Measurements from ENCODE around the gene DBF4B. TPM values are rescaled to one million over a fixed set of nuclear protein-coding genes. Genes with fewer than 3 reads are reported as not detected.
A peak's percentile ranks its signal among the peaks of the same experiment; 100 is the strongest.

DBF4B gene
- total RNA-seq, 1 donor from 2014 or later = 16.4 TPM

- no peaks in the 10 kb centered on the region for H3K27me3 ChIP-seq
- peaks cover 18% of the 10 kb centered on the region for H3F3A ChIP-seq (ENCODE audit: low read depth)
- no peaks in the 10 kb centered on the region for H3K9me3 ChIP-seq (ENCODE audit: low read depth)
- TF ChIP-seq CTCF (IDR thresholded peaks at IDR 0.05) (no peak), EZH2phosphoT487 (IDR thresholded peaks at IDR 0.05) (no peak), EZH2 (IDR thresholded peaks at IDR 0.05) (no peak)
- peak overlapping the region; percentile 96 for H3K9ac ChIP-seq
- no peaks in the 10 kb centered on the region for H3K36me3 ChIP-seq
- peak overlapping the region; percentile 96 for H3K4me2 ChIP-seq
- no peak for DNase-seq (ENCODE audit: low spot score)
- H3K79me2 ChIP-seq (ENCODE audit: low read depth) = peaks cover 36% of the 10 kb centered on the region
- H3K27me3 Mint-ChIP-seq (ENCODE audit: insufficient read depth, low read depth) = no peaks in the 10 kb centered on the region
- peak overlapping the region; percentile 98 for H3K4me3 Mint-ChIP-seq
- H3K27ac Mint-ChIP-seq = no peak overlapping the region
- no peak overlapping the region for H2AFZ ChIP-seq (replicated peaks)
- no peak overlapping the region for H3K27ac ChIP-seq
- peaks cover 3% of the 10 kb centered on the region for H4K20me1 ChIP-seq (ENCODE audit: low read depth)
- H3K4me1 Mint-ChIP-seq = peaks cover 12% of the 10 kb centered on the region
- peaks cover 6% of the 10 kb centered on the region for H3K4me1 ChIP-seq
- no peaks in the 10 kb centered on the region for H3K36me3 Mint-ChIP-seq
- H3K4me3 ChIP-seq = peak overlapping the region; percentile 95
- H3K9me3 Mint-ChIP-seq = no peaks in the 10 kb centered on the region
Observed at GRCh38 chr17:44688200-44688599, 20.3 kb upstream of the DBF4B start.

- peak overlapping the region; percentile 95 for H3K4me3 ChIP-seq
- TF ChIP-seq CTCF (IDR thresholded peaks at IDR 0.05) (no peak), EZH2 (IDR thresholded peaks at IDR 0.05) (no peak), EZH2phosphoT487 (IDR thresholded peaks at IDR 0.05) (no peak)
- peaks cover 6% of the 10 kb centered on the region for H3K4me1 ChIP-seq
- H3K4me2 ChIP-seq = peak overlapping the region; percentile 96
- H3K27me3 ChIP-seq = no peaks in the 10 kb centered on the region
- Mint-ChIP-seq H3K4me3 (peak overlapping the region; percentile 98), H3K36me3 (no peaks in the 10 kb centered on the region), H3K4me1 (peaks cover 12% of the 10 kb centered on the region), H3K9me3 (no peaks in the 10 kb centered on the region), H3K27me3 (ENCODE audit: insufficient read depth, low read depth) (no peaks in the 10 kb centered on the region), H3K27ac (peak overlapping the region; percentile 93)
- H3K36me3 ChIP-seq = no peaks in the 10 kb centered on the region
- no peaks in the 10 kb centered on the region for H3K9me3 ChIP-seq (ENCODE audit: low read depth)
- peak overlapping the region; percentile 70 for H3K27ac ChIP-seq
- DNase-seq (ENCODE audit: low spot score) = no peak
- peaks cover 36% of the 10 kb centered on the region for H3K79me2 ChIP-seq (ENCODE audit: low read depth)
- peak overlapping the region; percentile 96 for H3K9ac ChIP-seq
- peaks cover 18% of the 10 kb centered on the region for H3F3A ChIP-seq (ENCODE audit: low read depth)
- peaks cover 3% of the 10 kb centered on the region for H4K20me1 ChIP-seq (ENCODE audit: low read depth)
- H2AFZ ChIP-seq (replicated peaks) = peak overlapping the region; percentile 84
Observed at GRCh38 chr17:44688675-44689476, 19.6 kb upstream of the DBF4B start.

GRCh38 chr17:44689477-44690217 lies 18.8 kb upstream of the DBF4B start, which contains the start of gene CCDC43:
CCDC43 (minus strand) TSS chr17:44689776; CDS start chr17:44689753, 23 bp downstream.
- Histone ChIP-seq H3K4me3 (peak within 1 kb of the TSS; percentile 95), H3K9ac (peak within 1 kb of the TSS; percentile 96), H3K4me1 (peaks cover 6% of the 10 kb centered on the region), H3K27me3 (no peaks in the 10 kb centered on the region), H3F3A (ENCODE audit: low read depth) (peaks cover 18% of the 10 kb centered on the region), H3K79me2 (ENCODE audit: low read depth) (peaks cover 36% of the 10 kb centered on the region), H3K27ac (peak within 1 kb of the TSS; percentile 70), H2AFZ (replicated peaks) (peak within 1 kb of the TSS; percentile 84), H3K4me2 (peak within 1 kb of the TSS; percentile 96), H4K20me1 (ENCODE audit: low read depth) (peaks cover 3% of the 10 kb centered on the region), H3K36me3 (no peaks in the 10 kb centered on the region), H3K9me3 (ENCODE audit: low read depth) (no peaks in the 10 kb centered on the region)
- Mint-ChIP-seq H3K4me3 (peak within 1 kb of the TSS; percentile 98), H3K27ac (peak within 1 kb of the TSS; percentile 93), H3K9me3 (no peaks in the 10 kb centered on the region), H3K27me3 (ENCODE audit: insufficient read depth, low read depth) (no peaks in the 10 kb centered on the region), H3K36me3 (no peaks in the 10 kb centered on the region), H3K4me1 (peaks cover 12% of the 10 kb centered on the region)
- peak; percentile 97 for DNase-seq (ENCODE audit: low spot score)
- TF ChIP-seq EZH2phosphoT487 (IDR thresholded peaks at IDR 0.05) = no peak
- no peak for TF ChIP-seq EZH2 (IDR thresholded peaks at IDR 0.05)

Measured in neural progenitor cell (in vitro differentiated cells).